Stimulated activated CD4-positive, alpha-beta T cell treated with anti-CD3 and anti-CD28 coated beads, Interleukin-12 subunit alpha, Interleukin-12 subunit beta, amount 100 ng/mL, for 48 hours (primary cell): ENCODE measurements around the gene CYREN.
"Not testable (repeated sequence)": the region's sequence is repeated elsewhere in the genome, so short reads cannot be mapped to it uniquely, and the experiment has no call there.

Source experiments
- DNase-seq, 3 donors: peaks; one replicate each; pipeline ENCODE4 v3.0.0-alpha.2; 2020; ENCODE audit warnings: low read depth in 2 of 3, low spot score in 1 of 3

CYREN gene

GRCh38 chr7:135170274-135170997 is at the start of gene CYREN:
Gene CYREN (minus strand): TSS chr7:135170707. CDS start chr7:135168922, 1,785 bp downstream.
- DNase-seq = peak; percentile 82 to 93 (median 90)

GRCh38 chr7:135217645-135218509 is 47.4 kb upstream of the CYREN start:
- DNase-seq = no peak

GRCh38 chr7:135215698-135216097 is 45.2 kb upstream of the CYREN start:
- no peak for DNase-seq

GRCh38 chr7:135215180-135215579 is 44.7 kb upstream of the CYREN start:
- no peak for DNase-seq

- no peak for DNase-seq
Observed at GRCh38 chr7:135213831-135214230, 43.3 kb upstream of the CYREN start.

GRCh38 chr7:135211946-135212685 is 41.6 kb upstream of the CYREN start:
- DNase-seq = not testable (repeated sequence)

- DNase-seq = peak; percentile 93 to 96 (median 96)
Observed at GRCh38 chr7:135211179-135211945, 40.9 kb upstream of the CYREN start, which contains the start of gene WDR91. Gene WDR91 (minus strand): TSS chr7:135211526. CDS start chr7:135211502, 24 bp downstream.

GRCh38 chr7:135210888-135211178 is 40.3 kb upstream of the CYREN start:
- DNase-seq = no peak

- no peak for DNase-seq
Observed at GRCh38 chr7:135209225-135209834, 38.8 kb upstream of the CYREN start.

GRCh38 chr7:135208102-135208793 is 37.7 kb upstream of the CYREN start:
- DNase-seq = no peak

GRCh38 chr7:135207406-135208101 is 37.0 kb upstream of the CYREN start:
- DNase-seq = no peak

- no peak for DNase-seq
Observed at GRCh38 chr7:135206941-135207391, 36.5 kb upstream of the CYREN start.

- DNase-seq = no peak
Observed at GRCh38 chr7:135205850-135206249, 35.3 kb upstream of the CYREN start.

- DNase-seq = no peak
Observed at GRCh38 chr7:135204876-135205275, 34.4 kb upstream of the CYREN start.

- no peak for DNase-seq
Observed at GRCh38 chr7:135204341-135204749, 33.8 kb upstream of the CYREN start.

- DNase-seq = no peak
Observed at GRCh38 chr7:135201350-135201749, 30.8 kb upstream of the CYREN start.

GRCh38 chr7:135200821-135201331 is 30.4 kb upstream of the CYREN start:
- no peak for DNase-seq

GRCh38 chr7:135199439-135199838 is 28.9 kb upstream of the CYREN start:
- DNase-seq = no peak
